Caco-2 (cell line): Measurements from ENCODE around the gene SMARCB1. TPM values are rescaled to one million over a fixed set of nuclear protein-coding genes. Genes with fewer than 3 reads are reported as not detected.

Experiments used
- BruUV-seq: library from RNA; stranded (reverse); fragments of 400-500 nt; replicated peaks from 2 replicates; lab custom pipeline; 2021; lab: Mats Ljungman, UMichigan
- CTCF ChIA-PET: fragments of 300-600 bp; sonication (Branson Sonifier 250); formaldehyde crosslinking; loops from one replicate; lab custom pipeline; 2022; ENCODE audit warnings: antibody characterized with exemption; lab: Charles Lee
- POLR2A ChIA-PET: fragments of 300-600 bp; sonication (Branson Sonifier 250); formaldehyde crosslinking; loops from one replicate; lab custom pipeline; 2022; ENCODE audit warnings: antibody characterized with exemption; lab: Charles Lee
- DNase-seq, 2 experiments: peaks; one replicate each; pipeline versions ENCODE4 v3.0.0 to v3.0.0-alpha.2; 2020 to 2022
- H3K27me3 ChIP-seq: replicated peaks from 2 replicates; pipeline ENCODE4 v1.6.0; 2011; ENCODE audit warnings: low read length; ENCODE audit not compliant: control insufficient read depth, insufficient read depth
- H3K36me3 ChIP-seq: 2 replicates; pipeline ENCODE4 v1.5.1; 2011; ENCODE audit warnings: low read length; ENCODE audit not compliant: control insufficient read depth, insufficient read depth
- H3K4me1 ChIP-seq: fragments of 250-450 bp; sonication (Bioruptor Pico); 2 replicates; pipeline ENCODE4 v1.5.1; 2020; ENCODE audit warnings: mild to moderate bottlenecking
- H3K4me3 ChIP-seq: 2 replicates; pipeline ENCODE4 v1.5.1; 2011; ENCODE audit warnings: low read depth, mild to moderate bottlenecking, control low read depth, low read length
- H3K9me3 ChIP-seq: fragments of 250-450 bp; sonication (Bioruptor Pico); 2 replicates; pipeline ENCODE4 v1.5.1; 2020; ENCODE audit warnings: mild to moderate bottlenecking, moderate library complexity
- H3K27ac Mint-ChIP-seq: one replicate; pipeline ENCODE4 v1.8.0; 2022; ENCODE audit warnings: mixed read lengths; ENCODE audit not compliant: unreplicated experiment
- H3K27me3 Mint-ChIP-seq: one replicate; pipeline ENCODE4 v1.8.0; 2022; ENCODE audit warnings: mixed read lengths; ENCODE audit not compliant: insufficient read depth, unreplicated experiment
- H3K36me3 Mint-ChIP-seq: one replicate; pipeline ENCODE4 v1.8.0; 2022; ENCODE audit warnings: mild to moderate bottlenecking, mixed read lengths; ENCODE audit not compliant: insufficient read depth, unreplicated experiment
- H3K4me1 Mint-ChIP-seq: one replicate; pipeline ENCODE4 v1.8.0; 2022; ENCODE audit warnings: low read depth, mixed read lengths; ENCODE audit not compliant: unreplicated experiment
- H3K4me3 Mint-ChIP-seq: one replicate; pipeline ENCODE4 v1.8.0; 2022; ENCODE audit warnings: mild to moderate bottlenecking, moderate library complexity, mixed read lengths; ENCODE audit not compliant: unreplicated experiment
- H3K9me3 Mint-ChIP-seq: one replicate; pipeline ENCODE4 v1.8.0; 2022; ENCODE audit warnings: mixed read lengths; ENCODE audit not compliant: unreplicated experiment
- intact Hi-C: fragments of 100-400 bp; cut with micrococcal nuclease; formaldehyde crosslinking; loops from one replicate; pipeline ENCODE4 v1.10.0; 2022; ENCODE audit not compliant: unreplicated experiment
- total RNA-seq: library from RNA; stranded (reverse); gene quantifications from 2 replicates; pipeline ENCODE4 v1.2.3, GENCODE V29; 2022
- TF ChIP-seq, protein P1 (sequence below), 2 experiments: fragments of 200-600 bp in 1 of 2; IDR thresholded peaks; 1 replicate in 1 of 2; 2 replicates in 1 of 2; pipeline versions ENCODE4 v1.5.1 to v1.8.0; 2011 to 2022; ENCODE audit warnings: antibody characterized with exemption in 1 of 2, control low read depth in 1 of 2, inconsistent platforms in 1 of 2, low read depth in 1 of 2, low read length in 1 of 2, mild to moderate bottlenecking in 1 of 2, moderate library complexity in 1 of 2; ENCODE audit not compliant: insufficient read depth in 1 of 2, severe bottlenecking in 1 of 2, unreplicated experiment in 1 of 2

The SMARCB1 gene
- total RNA-seq, 1 experiment from 2014 or later = 157 TPM

DNA sequence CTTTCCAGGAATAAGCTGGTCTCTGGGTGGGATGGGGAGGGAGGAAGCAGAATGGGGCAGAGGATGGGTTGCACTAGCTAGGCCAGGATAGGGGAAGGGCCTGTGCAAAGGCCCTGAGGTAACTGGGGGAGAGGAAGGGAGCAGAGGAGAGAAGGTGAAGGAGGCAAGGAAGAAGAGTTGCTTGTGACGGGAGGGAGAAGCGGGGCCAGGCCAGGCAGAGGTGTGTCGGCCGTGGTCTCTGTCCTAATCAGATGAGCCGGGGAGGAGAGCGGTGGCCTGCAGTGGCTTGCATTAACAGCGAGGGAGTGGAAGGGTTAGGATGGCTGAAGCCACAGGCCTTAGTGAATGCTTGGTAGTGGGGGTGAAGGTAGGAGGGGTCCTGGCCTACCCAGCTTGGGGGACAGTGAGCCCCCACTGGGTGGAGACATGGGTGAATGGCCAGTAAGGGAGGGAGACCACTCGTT lies 58.0 kb downstream of the SMARCB1 start:
- intact Hi-C loops = loop anchor here (5.0 kb wide), 1 partner anchor 302 kb away; no protein-coding TSS in a partner anchor
- ChIA-PET POLR2A (interaction anchor here (0.6 kb wide), 1 partner anchor 13 kb away, joined by 3 read pairs; no protein-coding TSS in a partner anchor), CTCF (no interaction called here)
- TF ChIP-seq, protein P1, sequence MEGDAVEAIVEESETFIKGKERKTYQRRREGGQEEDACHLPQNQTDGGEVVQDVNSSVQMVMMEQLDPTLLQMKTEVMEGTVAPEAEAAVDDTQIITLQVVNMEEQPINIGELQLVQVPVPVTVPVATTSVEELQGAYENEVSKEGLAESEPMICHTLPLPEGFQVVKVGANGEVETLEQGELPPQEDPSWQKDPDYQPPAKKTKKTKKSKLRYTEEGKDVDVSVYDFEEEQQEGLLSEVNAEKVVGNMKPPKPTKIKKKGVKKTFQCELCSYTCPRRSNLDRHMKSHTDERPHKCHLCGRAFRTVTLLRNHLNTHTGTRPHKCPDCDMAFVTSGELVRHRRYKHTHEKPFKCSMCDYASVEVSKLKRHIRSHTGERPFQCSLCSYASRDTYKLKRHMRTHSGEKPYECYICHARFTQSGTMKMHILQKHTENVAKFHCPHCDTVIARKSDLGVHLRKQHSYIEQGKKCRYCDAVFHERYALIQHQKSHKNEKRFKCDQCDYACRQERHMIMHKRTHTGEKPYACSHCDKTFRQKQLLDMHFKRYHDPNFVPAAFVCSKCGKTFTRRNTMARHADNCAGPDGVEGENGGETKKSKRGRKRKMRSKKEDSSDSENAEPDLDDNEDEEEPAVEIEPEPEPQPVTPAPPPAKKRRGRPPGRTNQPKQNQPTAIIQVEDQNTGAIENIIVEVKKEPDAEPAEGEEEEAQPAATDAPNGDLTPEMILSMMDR (IDR thresholded peaks at IDR 0.05; ENCODE audit: insufficient read depth in 1 of 2, low read depth in 1 of 2, low read length in 1 of 2, severe bottlenecking in 1 of 2, unreplicated experiment in 1 of 2) = no peak
- Mint-ChIP-seq H3K4me1 (no peaks in the 10 kb centered on the region), H3K9me3 (no peaks in the 10 kb centered on the region), H3K27me3 (no peaks in the 10 kb centered on the region), H3K27ac (no peak overlapping the region), H3K4me3 (no peak overlapping the region), H3K36me3 (peaks cover 1% of the 10 kb centered on the region)
- no peak overlapping the region for H3K4me3 ChIP-seq
- H3K36me3 ChIP-seq = no peaks in the 10 kb centered on the region
- H3K9me3 ChIP-seq = no peaks in the 10 kb centered on the region
- no TSS peak for BruUV-seq
- no peak for DNase-seq
- peaks cover 8% of the 10 kb centered on the region for H3K4me1 ChIP-seq
- H3K27me3 ChIP-seq = no peaks in the 10 kb centered on the region

GRCh38 chr22:23845265-23846080 lies 58.7 kb downstream of the SMARCB1 start:
- peaks cover 6% of the 10 kb centered on the region for H3K36me3 Mint-ChIP-seq
- ChIA-PET POLR2A (interaction anchor here (0.6 to 1.5 kb wide), 3 partner anchors 12 to 83 kb away, joined by 3 to 17 read pairs (median 3); partner anchors contain the start of gene SLC2A11), CTCF (interaction anchor here (0.5 to 1.3 kb wide), 2 partner anchors 92 to 109 kb away, joined by 3 to 9 read pairs; no protein-coding TSS in a partner anchor)
- no peaks in the 10 kb centered on the region for H3K9me3 Mint-ChIP-seq
- Histone ChIP-seq H3K9me3 (no peaks in the 10 kb centered on the region), H3K27me3 (no peaks in the 10 kb centered on the region), H3K4me3 (no peak overlapping the region), H3K4me1 (peaks cover 8% of the 10 kb centered on the region), H3K36me3 (no peaks in the 10 kb centered on the region)
- no peak overlapping the region for H3K4me3 Mint-ChIP-seq
- H3K27me3 Mint-ChIP-seq = no peaks in the 10 kb centered on the region
- no peak for DNase-seq
- intact Hi-C loops = loop anchor here (5.0 kb wide), 1 partner anchor 303 kb away; no protein-coding TSS in a partner anchor
- no peak overlapping the region for H3K27ac Mint-ChIP-seq
- no TSS peak for BruUV-seq
- H3K4me1 Mint-ChIP-seq = no peaks in the 10 kb centered on the region
- TF ChIP-seq, protein P1 (IDR thresholded peaks at IDR 0.05; ENCODE audit: insufficient read depth in 1 of 2, low read depth in 1 of 2, low read length in 1 of 2, severe bottlenecking in 1 of 2, unreplicated experiment in 1 of 2) = no peak

GRCh38 chr22:23846081-23846469 lies 59.3 kb downstream of the SMARCB1 start:
- H3K9me3 Mint-ChIP-seq = no peaks in the 10 kb centered on the region
- TF ChIP-seq, protein P1 (IDR thresholded peaks at IDR 0.05; ENCODE audit: insufficient read depth in 1 of 2, low read depth in 1 of 2, low read length in 1 of 2, severe bottlenecking in 1 of 2, unreplicated experiment in 1 of 2) = no peak
- Histone ChIP-seq H3K4me1 (peaks cover 8% of the 10 kb centered on the region), H3K27me3 (no peaks in the 10 kb centered on the region), H3K4me3 (no peak overlapping the region), H3K9me3 (no peaks in the 10 kb centered on the region), H3K36me3 (no peaks in the 10 kb centered on the region)
- H3K36me3 Mint-ChIP-seq = peaks cover 6% of the 10 kb centered on the region
- POLR2A ChIA-PET = interaction anchor here (0.6 to 1.5 kb wide), 2 partner anchors 12 to 83 kb away, joined by 3 to 17 read pairs; partner anchors contain the start of gene SLC2A11
- no peaks in the 10 kb centered on the region for H3K4me1 Mint-ChIP-seq
- H3K4me3 Mint-ChIP-seq = no peak overlapping the region
- intact Hi-C loops = loop anchor here (5.0 kb wide), 1 partner anchor 304 kb away; no protein-coding TSS in a partner anchor
- CTCF ChIA-PET = interaction anchor here (0.5 to 1.3 kb wide), 3 partner anchors 71 to 110 kb away, joined by 3 to 9 read pairs (median 3); no protein-coding TSS in a partner anchor
- DNase-seq = no peak
- H3K27me3 Mint-ChIP-seq = no peaks in the 10 kb centered on the region
- BruUV-seq = no TSS peak
- no peak overlapping the region for H3K27ac Mint-ChIP-seq
